SKM-1 treated with dmso at 0.1 percent for 144 hours (cell line): ENCODE measurements around the gene ARAF.

ENCODE experiments used
- DNase-seq: peaks from one replicate; lab custom pipeline; 2025; ENCODE audit not compliant: unreplicated experiment; lab: John Stamatoyannopoulos, UW

Gene ARAF

DNA sequence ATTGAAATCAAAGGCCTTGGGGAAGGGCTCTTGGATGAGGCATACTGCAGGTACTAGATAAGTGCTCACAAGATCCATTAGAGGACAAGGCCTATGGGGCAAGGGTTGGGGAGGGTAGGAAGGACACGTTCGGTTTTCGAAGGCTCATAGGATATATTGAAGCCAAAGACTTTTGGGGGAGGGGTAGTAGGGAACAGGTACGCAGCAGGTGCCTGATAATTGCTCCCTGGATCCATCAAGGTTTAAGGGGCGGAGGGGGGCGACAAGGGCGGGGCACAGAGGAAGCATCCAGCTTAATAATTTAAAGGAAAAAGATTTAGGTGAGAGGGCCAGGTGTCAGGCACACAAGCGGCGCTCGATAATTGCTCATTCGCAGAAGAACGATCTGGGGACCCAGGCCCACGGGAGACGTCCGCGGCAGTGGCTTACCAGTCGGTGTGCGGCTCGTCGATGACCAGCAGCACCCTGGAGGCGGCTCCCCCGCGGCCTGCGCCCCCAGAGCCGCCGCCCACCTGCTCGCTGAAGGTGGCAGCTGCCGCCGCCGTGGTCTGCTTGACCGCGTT, 58.0 kb downstream of the ARAF start:
- no peak for DNase-seq

DNA sequence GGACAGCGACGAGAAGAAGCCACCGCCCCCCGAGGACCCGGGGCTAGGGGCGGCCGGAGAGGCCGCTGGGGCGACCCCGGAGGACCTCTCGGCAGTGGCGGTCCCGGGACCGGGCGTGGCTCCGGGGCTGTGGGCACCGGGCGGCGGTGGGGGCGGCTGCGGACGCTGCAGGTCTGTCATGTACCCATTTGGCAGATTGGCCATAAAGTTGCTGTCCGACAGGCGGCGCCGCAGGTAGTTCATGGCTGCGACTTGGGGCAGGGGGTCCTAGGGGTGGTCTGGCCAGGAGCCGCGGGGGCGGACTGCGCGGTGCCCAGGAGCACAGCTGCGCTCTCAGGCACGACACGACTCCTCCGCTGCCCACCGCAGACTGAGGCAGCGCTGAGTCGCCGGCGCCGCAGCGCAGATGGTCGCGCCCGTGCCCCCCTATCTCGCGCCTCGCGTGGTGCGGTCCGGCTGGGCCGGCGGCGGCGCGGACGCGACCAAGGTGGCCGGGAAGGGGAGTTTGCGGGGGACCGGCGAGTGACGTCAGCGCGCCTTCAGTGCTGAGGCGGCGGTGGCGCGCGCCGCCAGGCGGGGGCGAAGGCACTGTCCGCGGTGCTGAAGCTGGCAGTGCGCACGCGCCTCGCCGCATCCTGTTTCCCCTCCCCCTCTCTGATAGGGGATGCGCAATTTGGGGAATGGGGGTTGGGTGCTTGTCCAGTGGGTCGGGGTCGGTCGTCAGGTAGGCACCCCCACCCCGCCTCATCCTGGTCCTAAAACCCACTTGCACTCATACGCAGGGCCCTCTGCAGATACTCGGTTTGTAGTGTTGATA, 58.7 kb downstream of the ARAF start, which contains the start of gene SYN1:
TSS of gene SYN1 (minus strand) at position 372 of the 817 bp plus-strand sequence. CDS start at position 243, 129 bp downstream.
- DNase-seq, result peak; percentile 34

DNA sequence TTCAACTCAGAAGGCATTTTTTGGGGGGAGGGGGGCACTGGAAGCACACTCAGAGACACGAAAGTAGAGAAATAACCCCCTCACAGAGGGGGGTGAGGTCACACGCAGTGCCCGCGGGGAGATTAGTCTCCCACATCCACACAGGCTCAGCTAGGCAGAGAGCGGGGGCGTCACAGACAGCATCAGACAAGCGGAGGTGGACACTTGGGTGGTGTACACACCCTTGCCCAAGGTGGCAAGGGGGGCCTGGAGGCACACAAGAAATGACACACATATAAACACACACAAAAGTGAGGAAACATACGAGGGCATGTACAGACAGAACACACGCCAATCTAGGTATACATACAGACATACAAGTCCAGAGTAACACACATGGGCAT, 59.3 kb downstream of the ARAF start:
- no peak for DNase-seq
